Body of pancreas (tissue), 4 donors: ENCODE measurements around the gene ATRNL1.

Experiments used
- CTCF ChIP-seq, 7 experiments: fragments of 450-650 bp in 4 of 7; fragments of 200-600 bp in 3 of 7; sonication (generic) in 3 of 7; IDR thresholded peaks; one replicate each; pipeline ENCODE4 v1.5.1; 2016 to 2019; ENCODE audit warnings: antibody characterized with exemption in 7 of 7
- POLR2A ChIP-seq, 3 donors: fragments of 450-650 bp; IDR thresholded peaks; one replicate each; pipeline ENCODE4 v1.6.1; 2016; ENCODE audit warnings: antibody characterized with exemption in 3 of 3, mild to moderate bottlenecking in 2 of 3

DNA sequence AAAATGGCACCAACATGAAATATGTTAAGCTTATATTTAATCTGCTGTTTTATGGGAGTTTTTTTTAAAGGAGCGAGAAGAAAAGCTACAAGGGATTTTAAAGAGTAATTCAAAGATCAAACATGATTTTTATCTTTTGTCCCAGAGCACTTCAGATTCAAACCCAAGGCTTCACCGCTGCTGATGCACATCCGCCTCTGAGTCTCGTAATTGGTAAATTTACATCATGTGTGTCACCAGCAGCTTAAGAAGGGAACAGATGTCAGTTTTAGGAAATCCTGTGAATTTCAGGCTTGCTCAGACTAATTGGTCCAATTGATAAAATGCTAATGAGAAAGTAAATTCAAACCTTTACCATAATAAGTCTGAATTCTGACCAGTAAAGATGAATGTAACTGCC, 773.5 kb downstream of the ATRNL1 start:
- TF ChIP-seq CTCF (IDR thresholded peaks at IDR 0.05) (no peak), POLR2A (IDR thresholded peaks at IDR 0.05) (no peak)
